ENCODE results near the gene PUM2.
"Not testable (repeated sequence)": the region's sequence is repeated elsewhere in the genome, so short reads cannot be mapped to it uniquely, and the experiment has no call there.

The PUM2 gene

DNA sequence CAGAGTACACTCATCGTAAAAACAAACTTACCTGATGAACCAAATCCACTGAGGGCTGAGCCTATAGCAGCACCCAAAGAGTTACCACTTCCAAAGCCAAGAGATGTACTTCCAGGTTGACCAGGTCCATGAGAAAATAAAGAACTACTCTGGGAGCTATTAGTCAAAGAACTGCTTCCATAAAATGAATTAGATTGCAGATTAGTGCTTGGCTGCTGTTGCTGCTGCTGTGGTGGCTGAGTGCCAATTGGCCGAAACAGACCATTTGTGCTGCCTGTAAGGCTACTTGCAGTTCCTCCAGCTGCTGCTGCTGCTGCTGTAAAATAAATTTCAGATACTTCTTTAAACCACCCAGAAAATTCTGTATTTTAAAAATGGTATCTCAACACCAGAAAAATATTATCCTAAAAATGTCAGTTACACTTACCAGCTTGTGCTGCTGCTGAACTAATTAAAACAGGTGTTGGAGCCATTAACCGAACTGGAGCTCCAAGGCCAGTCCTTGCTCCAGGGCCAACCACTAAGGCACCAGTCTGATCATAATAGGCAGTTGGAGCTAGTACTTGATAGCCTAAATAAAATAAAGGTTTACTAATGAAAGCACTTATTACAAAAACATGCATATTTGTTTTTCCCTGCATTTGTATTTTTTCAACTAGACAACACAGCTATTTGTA, 67.6 kb downstream of the PUM2 start:
- DNase-seq, result no peak

DNA sequence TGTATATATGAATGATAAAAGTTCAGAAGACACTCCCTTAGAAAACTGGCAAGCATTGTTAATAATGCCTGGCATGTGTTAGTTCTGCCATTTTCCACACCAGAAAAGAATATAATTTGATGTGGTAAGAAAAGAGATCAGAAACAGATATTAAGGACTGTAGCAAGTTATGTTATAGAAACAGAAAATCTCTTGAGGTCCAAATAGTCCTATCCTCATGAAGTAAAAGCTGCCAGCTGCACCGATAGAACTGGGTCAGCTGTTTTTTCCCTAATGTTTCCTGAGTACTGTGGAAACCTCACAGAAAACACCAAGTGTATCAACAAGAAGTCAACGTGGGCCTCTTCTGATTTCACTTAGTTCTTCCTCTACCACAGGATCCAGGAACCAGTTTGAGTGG, 68.8 kb downstream of the PUM2 start:
- DNase-seq, result no peak

DNA sequence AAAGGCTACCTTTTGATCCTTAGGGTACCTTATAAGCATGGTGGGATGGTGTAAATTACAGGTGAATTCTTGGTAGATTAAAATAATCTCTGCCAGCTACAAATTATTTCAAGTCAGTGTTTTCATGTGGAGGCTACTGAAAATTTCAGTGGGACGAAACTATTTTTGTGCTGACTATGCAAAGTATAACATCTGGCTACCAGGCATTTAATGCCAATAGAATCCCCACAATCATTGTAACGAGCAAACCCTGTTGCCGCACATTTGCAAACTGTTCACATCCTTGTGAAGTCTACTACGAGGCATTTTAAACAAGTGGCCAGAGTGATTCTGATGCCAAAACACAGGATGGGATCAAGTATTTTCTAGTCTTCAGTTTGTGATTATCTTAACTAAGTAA, 77.6 kb downstream of the PUM2 start:
- no peak for DNase-seq

DNA sequence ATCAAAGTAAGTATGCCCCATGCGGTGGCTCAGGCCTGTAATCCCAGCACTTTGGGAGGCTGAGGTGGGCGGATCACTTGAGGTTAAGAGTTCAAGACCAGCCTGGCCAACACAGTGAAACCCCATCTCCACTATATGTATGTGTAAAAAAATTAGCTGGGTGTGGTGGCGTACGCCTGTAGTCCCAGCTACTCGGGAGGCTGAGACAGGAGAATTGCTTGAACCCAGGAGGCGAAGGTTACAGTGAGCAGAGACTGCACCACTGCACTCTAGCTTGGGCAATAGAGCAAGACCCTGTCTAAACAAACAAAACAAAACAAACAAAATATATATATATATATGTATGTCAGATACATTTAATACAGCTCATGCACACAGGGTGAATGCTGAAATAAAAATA, 82.3 kb downstream of the PUM2 start:
- DNase-seq, result not testable (repeated sequence)

DNA sequence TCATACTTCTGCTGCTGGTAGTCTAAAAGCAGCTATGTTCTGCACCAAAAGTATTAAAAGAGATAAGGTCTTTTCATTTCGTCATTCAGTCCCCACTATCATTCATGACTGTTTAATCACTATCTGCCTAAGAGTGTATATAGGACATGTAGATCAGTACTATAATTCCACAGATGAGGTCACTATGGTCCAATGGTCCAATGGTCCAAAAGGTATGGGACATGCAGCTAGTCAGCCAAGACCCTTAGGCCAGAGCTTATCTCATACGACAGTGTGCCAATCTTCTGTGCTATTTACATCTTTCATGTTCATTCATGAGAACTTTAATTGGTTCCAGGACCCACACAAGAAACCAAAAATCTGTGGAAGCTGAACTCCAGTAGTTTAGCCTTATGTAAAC, 83.1 kb downstream of the PUM2 start:
- no peak for DNase-seq

DNA sequence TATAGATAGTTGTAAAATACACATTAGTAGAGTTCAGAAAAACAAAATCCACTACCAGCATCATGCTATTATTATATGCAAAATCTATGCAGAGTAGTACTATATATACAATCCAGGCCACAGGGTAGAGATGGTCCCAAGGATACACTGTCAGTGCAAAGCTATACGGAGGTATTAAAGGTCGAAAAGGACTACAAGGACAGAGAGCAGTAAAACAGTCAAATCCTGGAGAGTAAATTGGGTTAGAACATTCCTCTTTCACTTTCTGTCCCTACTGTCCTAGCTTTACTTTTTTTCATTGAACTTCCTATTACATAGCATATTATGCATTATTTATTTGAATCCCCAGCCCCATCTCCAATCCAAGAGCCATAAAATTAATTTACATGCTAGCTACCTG, 86.0 kb downstream of the PUM2 start:
- no peak for DNase-seq

DNA sequence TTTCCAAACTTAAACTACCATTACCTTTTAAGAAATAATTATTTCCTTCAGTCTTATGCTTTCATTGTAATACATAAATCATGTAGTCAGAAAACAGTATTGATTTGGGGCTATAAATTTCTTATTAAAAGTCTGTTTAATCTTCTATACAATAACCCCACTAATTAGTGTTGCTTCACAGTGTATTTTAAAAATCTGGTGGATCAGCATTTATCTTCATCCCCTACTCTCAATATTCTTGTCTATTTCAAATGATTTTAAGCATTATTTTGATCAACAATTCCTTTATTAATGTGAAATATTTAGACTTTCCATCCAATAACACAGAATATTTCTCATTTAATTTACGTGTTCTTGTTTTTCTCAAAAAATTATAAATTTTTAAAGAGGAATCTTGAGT, 93.2 kb downstream of the PUM2 start:
- DNase-seq, result no peak

DNA sequence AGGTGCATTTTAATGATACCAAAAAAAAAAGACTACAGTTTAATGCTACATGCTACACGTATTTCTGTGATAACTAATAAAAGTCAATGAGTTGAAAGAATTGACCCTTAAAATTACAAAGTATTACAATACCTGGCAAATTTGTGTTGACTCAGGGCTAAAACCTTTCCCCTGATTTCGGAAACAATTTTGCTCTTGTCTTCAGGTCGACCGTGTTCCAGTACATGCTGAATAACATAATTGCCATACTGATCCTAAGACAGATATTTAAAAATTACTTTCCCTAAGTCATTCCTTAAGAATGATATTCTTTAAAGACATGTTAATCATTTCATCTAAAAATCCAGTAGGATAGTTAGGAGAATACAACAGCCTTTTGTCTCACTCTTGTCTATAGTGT, 95.9 kb downstream of the PUM2 start:
- no peak for DNase-seq

DNA sequence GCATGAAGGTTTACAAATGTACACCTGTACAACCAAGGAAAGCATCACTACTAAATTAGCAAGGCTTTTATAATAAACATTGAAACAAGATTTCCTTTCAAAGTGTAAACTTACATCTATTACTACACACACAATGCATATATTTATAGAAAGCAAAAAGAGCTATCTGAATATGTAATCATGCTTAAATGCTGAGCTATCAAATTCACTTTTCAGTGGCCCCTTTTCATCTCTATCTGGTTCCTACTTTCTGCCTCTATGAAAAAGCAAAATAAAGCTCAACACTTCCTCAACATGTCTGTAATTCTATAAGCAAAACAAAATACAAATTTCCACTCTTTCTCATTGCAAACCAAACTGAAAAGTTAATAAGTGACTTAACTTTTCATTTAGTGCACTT, 100.2 kb downstream of the PUM2 start:
- no peak for DNase-seq

DNA sequence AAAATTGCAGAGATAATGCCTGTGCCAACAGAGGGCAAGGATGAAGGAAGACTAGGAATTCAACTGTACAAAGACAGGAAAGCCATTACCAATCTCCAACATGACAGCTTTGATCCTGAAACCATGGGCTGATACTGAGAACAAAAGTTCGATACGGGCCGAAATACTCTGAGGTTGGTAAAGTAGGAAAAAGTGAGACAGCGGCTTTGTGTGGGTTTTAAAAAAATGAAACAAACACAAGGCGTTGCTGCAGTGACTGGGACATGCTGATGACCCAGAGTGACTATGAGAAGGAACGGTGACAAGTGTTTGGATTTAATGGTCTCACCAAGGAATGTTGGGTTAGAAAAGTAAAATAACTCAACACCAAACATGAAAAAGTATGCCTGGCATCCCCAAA, 101.5 kb downstream of the PUM2 start:
- DNase-seq, result no peak

DNA sequence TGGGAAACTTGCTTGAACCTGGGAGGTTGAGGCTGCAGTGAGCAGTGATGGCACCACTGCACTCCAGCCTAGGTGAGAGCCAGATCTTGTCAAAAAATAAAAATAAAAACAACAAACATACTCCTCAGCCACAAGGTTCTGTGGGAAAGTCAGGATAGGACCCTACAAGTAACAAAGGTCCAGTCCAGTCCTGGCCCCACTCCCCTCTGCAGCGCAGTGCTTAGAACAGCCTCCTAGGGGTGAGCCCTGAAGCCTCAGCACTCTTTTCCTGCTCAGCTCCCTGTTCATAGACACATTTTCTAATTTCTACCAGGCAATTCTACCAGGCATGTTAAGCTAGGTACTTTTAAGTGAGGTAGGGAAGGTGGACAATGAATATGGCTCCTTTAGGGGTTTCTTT, 103.6 kb downstream of the PUM2 start:
- no peak for DNase-seq

DNA sequence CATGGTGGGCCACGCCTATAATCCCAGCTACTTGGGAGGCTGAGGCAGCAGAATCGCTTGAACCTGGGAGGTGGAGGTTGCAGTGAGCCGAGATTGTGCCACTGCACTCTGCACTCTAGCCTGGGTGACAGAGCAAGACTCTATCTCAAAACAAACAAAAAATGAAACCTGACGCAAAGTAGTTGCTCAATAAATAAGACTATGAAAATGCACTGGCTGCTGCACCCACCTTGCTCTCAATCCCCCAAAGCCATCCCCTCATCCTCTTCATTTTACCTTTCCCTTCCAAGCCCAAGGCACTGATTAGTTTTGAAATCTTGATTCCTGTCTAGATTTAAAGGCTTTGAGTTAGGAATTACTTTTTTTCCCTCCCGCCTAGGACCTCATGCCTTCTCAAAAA, 107.0 kb downstream of the PUM2 start:
- not testable (repeated sequence) for DNase-seq

DNA sequence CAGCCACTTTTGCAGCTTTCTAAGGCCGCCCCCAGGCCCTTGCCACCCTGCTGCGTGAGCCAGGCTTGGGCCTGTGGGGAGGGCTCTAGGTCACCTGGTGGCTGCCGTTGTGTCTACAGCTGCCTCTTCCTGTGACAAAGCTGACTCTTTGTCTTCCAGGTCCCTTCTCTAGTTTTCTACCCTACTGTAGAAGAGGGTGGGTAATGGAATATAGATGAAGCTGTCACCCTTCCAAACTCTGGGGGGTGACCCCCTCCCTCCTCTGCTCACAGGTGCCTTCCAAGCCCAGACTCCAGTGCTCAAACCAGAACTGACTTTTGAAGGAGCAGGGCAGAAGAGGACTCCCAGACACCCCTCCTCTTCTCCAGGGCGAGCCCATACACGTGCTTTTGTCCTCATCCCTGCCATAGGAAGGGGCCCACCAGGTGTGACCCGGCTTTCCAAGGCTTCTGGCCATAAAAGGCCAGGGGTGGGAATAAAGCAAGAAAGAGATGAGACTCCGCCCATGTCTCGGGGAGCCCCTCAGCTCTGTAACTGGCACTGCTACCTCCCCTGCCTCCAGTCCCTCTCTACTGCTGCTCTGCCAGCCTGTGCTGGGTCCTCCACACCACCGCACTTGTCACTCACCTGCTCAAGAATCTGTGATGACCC, 107.8 kb downstream of the PUM2 start:
- no peak for DNase-seq

DNA sequence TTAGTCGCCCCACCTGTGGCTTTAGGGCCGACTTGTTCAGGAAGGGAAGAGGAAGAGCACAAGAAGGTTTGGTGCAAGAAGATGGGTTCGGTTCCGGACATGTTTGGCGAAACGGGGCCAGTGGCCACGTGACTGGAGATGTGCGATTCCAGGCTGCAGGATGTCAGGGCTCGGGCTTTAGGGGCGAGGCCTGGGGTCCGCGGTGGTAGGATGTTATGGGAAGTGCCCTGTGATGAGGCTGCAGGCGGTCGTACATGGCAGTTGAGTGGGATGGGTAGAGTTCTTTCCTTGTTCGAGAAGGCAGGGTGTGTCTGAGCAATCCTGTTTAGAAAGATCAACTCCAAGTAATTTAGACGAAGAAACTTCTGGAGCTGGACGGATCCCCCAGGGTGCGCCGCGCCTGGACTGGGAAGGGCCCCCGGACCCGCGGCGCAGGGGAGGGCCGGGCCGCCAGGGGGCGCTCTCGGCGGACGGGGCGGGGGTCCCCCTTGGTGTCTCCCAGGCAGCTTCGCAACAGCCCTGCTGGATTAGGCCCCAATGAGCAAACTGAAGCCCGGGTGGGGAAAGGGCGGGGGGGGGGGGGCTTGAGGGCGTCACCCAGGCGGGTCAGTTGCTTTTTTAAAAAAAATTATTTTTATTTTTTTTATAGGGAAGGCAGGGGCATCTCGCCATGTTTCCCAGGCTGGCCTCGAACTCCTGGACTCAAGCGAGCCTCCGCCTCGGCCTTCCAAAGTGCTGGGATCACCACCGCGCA, 108.5 kb downstream of the PUM2 start:
- DNase-seq, result no peak

DNA sequence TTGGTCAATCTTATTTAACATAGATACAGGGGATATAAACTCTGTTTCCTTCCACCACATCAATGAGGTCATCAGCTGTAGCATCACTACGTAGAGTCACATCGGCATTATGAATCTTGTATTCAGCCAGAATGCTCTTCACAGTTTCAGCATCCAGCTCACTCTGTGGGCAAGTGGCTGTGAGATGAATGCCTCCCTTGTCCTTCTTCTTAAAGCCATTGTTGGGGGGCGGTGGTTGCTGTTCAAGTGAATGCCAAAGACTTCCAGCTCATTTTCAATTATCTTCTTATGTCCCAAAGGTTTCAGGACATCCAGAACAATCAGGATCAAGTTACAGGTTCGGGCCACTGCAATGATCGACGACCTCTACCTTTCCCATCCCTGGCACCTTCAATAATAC, 110.4 kb downstream of the PUM2 start:
- not testable (repeated sequence) for DNase-seq

DNA sequence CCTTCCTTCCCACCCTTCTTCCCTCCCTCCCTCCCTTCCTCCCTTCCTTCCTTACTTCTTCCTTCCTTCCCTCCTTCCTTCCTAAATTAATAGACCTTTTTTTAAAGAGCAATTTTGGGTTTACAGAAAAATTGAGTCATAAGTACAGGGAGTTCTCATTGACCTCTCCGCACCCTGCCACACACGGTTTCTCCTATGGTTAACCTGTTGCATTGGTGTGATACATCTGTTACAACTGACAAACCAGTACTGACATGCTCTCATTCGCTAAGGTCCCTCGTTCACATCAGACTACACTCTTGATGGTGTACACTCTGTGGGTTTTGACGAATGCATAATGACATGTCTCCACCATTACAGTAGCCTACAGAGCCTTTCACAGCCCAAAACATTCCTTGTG, 114.1 kb downstream of the PUM2 start:
- no peak for DNase-seq

DNA sequence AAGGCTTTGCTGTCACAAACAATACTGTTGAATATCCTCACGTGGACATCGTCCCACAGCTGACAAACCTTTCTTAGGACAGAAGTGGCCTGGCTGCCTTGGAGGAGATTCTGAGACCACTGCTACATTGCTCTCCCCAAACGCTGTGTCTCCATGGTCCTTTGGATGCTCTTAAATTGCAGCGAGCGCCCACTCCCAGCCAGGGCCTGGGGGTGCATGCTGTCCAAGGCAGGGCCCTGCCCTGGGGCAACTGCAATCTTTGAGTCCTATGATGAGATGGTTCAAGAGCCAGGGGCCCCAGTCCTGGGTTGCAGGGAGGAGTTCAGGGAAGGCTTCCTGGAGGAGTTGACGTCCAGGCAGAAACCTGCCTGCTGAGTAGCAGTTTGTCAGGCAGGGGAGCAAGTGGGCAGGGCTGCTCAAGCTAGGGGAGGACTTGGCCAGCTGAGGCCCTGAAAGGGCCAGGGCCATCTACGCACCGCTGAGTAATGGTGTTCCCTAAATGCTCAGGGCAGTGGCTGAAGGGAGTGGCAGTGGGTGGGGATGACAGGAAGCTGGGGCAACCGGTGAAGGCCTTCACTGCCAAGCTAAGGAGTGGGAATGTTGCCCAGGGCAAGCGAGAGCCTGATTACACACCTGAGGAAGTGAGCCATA, 114.9 kb downstream of the PUM2 start:
- DNase-seq, result no peak

DNA sequence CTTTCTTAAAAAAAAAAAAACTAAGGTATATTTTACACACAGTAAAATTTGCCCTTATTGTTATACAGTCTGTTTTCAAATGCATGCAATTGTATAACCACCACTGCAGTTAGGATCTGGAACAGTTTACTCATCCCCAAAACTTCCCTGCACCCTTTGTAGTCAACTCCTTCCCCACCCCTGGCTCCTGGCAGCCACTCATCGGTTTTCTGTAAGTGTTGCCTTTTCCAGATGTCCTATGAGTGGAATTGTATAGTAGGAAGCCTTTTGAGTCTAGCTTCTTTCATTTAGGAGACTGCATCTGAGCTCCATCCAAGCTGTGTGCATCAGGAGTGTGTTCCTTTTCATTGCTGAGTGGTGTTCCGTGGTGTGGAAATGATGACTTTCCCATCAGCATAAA, 116.0 kb downstream of the PUM2 start:
- not testable (repeated sequence) for DNase-seq

DNA sequence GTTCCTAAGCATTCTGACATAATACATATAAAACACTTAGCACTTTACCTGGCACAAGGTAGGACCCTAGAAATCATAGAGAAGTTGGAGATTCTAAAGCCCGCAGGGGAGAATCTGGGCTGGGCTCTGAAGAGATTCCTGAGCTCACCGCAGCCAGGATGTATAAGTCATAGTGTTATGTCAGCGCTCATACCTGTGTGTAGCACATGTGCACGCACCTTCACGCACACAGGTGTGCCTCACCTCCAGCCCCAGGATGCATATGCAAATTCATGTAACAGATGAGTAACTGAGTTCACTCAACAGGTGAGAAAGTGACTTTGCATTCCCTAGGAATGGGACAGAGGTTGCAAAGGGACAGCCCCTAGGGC, 117.8 kb downstream of the PUM2 start:
- no peak for DNase-seq

DNA sequence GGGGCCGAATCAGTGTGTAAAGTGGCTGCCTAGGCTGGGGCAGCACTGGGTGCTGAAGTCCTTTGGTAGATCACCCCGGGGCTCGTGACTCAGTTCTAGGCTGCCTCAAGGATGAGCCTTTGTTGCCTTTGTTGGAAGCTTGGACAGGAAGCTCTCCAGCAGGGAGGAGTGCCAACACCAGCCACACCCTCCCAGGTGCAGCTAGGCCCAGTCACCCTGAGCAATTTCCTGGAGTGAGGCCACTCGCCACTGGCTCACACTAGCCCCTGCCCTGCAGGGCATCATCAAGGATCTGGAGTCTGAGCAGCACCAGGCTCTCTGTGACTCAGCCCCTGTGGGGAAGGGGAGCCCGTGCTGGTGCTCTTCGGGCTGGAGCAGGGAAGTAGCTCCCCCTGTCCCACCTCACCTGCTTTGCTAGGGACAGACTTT, 119.0 kb downstream of the PUM2 start:
- DNase-seq, result no peak

DNA sequence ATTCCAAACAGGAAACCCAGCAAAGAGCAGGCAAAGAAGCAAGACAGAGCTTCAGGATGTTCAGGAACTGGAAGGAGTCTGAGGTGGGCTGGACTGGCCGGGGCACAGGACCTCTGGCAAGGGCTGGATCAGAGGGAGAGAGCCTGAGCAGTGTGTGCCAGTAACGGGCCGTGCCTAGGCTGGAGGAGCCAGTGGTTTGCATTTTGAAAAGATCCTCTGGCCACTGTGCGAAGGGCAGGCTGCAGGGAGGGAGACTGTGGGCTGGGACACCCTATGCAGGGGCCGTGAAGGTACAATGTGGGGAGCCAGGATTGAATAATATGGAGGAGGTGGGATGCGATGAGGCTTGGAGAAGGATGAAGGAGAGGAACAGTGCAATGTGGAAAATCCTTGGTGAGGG, 119.5 kb downstream of the PUM2 start:
- no peak for DNase-seq

DNA sequence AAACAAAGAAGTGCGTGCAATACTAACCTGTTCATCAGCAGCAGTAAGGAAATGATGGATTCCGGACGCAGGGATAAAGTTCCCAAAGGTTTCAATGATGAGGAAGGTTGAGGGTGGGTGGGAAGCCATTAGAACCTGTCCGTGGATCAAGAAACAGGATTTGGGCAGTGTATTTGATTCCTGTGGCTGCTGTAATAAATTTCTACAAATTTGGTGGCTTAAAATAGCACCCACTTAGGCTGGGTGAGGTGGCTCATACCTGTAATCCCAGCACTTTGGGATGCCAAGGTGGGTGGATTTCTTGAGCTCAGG, 120.6 kb downstream of the PUM2 start:
- DNase-seq, result no peak

DNA sequence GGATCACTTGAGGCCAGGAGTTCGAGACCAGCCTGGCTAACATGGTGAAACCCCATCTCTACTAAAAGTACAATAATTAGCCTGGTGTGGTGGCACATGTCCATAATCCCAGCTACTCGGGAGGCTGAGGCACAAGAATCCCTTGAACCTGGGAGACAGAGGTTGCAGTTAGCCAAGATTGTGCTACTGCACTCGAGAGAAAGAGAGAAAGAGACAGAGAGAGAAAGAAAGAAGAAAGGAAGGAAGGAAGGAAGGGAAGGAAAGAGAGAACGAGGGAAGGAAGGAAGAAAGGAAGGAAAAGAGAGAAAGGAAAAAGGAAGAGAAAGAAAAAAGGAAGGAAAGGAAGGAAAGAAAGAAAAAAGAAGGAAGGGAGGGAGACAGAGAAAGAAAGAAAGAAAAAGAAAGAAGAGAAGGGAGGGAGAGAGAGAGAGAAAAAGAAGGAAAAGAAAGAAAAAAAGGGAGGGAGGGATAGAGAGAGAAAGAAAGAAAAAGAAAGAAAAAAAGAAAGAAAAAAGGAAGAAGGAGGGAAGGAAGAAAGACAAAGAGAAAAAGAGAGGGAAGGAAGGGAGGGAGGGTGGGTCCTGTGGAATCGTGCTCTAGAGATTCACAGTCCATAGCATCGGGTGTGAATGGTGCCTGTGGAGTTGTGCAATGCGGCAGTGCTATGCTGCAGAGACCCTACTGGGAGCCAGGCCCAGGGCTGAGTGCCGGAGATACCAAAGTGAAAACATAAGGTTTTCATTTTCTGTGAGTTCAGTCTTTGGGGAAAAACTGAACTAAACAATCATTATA, 121.1 kb downstream of the PUM2 start:
- no peak for DNase-seq
